SK-N-SH (cell line): Measurements from ENCODE around the gene AFF3. TPM values are rescaled to one million over a fixed set of nuclear protein-coding genes. Genes with fewer than 3 reads are reported as not detected.

Source experiments
- CTCF ChIA-PET: fragments of 300-600, 350-600 bp; formaldehyde crosslinking; extraction: SDS; loops from one replicate; lab custom pipeline; 2021; lab: Yijun Ruan, JAX
- POLR2A ChIA-PET: fragments of 350-600 bp; sonication (Branson Sonifier 250); formaldehyde crosslinking; extraction: SDS; loops from one replicate; lab custom pipeline; 2020; ENCODE audit warnings: antibody characterized with exemption, inconsistent platforms; lab: Yijun Ruan, JAX
- DNase-seq: peaks from one replicate; pipeline ENCODE4 v3.0.0; 2012
- H2AFZ ChIP-seq: fragments of 200-600 bp; sonication (generic); 2 replicates; pipeline ENCODE4 v1.8.1; 2016; ENCODE audit warnings: antibody characterized with exemption, mild to moderate bottlenecking, low read depth
- H3F3A ChIP-seq: fragments of 200-600 bp; sonication (generic); replicated peaks from 2 replicates; pipeline ENCODE3; 2016; ENCODE audit warnings: antibody characterized with exemption, mild to moderate bottlenecking; ENCODE audit not compliant: insufficient read depth
- H3K27ac ChIP-seq, 2 experiments: fragments of 200-500 bp in 1 of 2; fragments of 200-600 bp in 1 of 2; sonication (Bioruptor generic) in 1 of 2; sonication (generic), shearing (Covaris generic) in 1 of 2; 2 replicates each; pipeline versions ENCODE4 v1.5.1 to v1.6.1; 2014 to 2016; ENCODE audit warnings: low read depth in 2 of 2, inconsistent platforms in 1 of 2, low read length in 1 of 2, mild to moderate bottlenecking in 1 of 2, mixed read lengths in 1 of 2
- H3K27me3 ChIP-seq: fragments of 200-600 bp; sonication (generic), shearing (Covaris generic); 2 replicates; pipeline ENCODE4 v1.6.1; 2016; ENCODE audit warnings: mixed run types; ENCODE audit not compliant: insufficient read depth
- H3K36me3 ChIP-seq, 2 experiments: fragments of 200-500 bp in 1 of 2; fragments of 200-600 bp in 1 of 2; sonication (Bioruptor generic) in 1 of 2; sonication (generic) in 1 of 2; replicated peaks in 1 of 2; 2 replicates each; pipeline versions ENCODE3 to v1.5.1; 2014 to 2016; ENCODE audit warnings: low read length in 1 of 2, mild to moderate bottlenecking in 1 of 2; ENCODE audit not compliant: insufficient read depth in 2 of 2, control insufficient read depth in 1 of 2
- H3K4me1 ChIP-seq, 2 experiments: fragments of 200-500 bp in 1 of 2; fragments of 200-600 bp in 1 of 2; sonication (Bioruptor generic) in 1 of 2; sonication (generic), shearing (Covaris generic) in 1 of 2; 2 replicates each; pipeline versions ENCODE4 v1.5.1 to v1.6.1; 2014 to 2016; ENCODE audit warnings: low read depth in 1 of 2, low read length in 1 of 2, mixed run types in 1 of 2; ENCODE audit not compliant: insufficient read depth in 2 of 2, control insufficient read depth in 1 of 2
- H3K4me2 ChIP-seq: fragments of 200-600 bp; sonication (generic), shearing (Covaris generic); 2 replicates; pipeline ENCODE4 v1.6.1; 2017; ENCODE audit warnings: mixed run types
- H3K4me3 ChIP-seq, 2 experiments: fragments of 200-500 bp in 1 of 2; fragments of 200-600 bp in 1 of 2; sonication (Bioruptor generic) in 1 of 2; sonication (generic), shearing (Covaris generic) in 1 of 2; 2 replicates each; pipeline versions ENCODE4 v1.5.1 to v1.8.1; 2014 to 2016; ENCODE audit warnings: low read depth in 2 of 2, inconsistent platforms in 1 of 2, low read length in 1 of 2, mild to moderate bottlenecking in 1 of 2, mixed read lengths in 1 of 2, moderate library complexity in 1 of 2
- H3K79me2 ChIP-seq: fragments of 200-600 bp; sonication (generic); 2 replicates; pipeline ENCODE4 v1.8.1; 2017; ENCODE audit warnings: mild to moderate bottlenecking; ENCODE audit not compliant: insufficient read depth
- H3K9ac ChIP-seq: fragments of 200-600 bp; sonication (generic); 2 replicates; pipeline ENCODE4 v1.6.1; 2017; ENCODE audit warnings: mixed run types
- H3K9me2 ChIP-seq: fragments of 200-600 bp; sonication (generic); 2 replicates; pipeline ENCODE4 v1.6.1; 2017; ENCODE audit warnings: mixed run types
- H3K9me3 ChIP-seq: fragments of 200-600 bp; sonication (generic); 2 replicates; pipeline ENCODE4 v1.6.1; 2017; ENCODE audit warnings: mixed run types, mild to moderate bottlenecking, moderate library complexity
- H4K20me1 ChIP-seq: fragments of 200-600 bp; sonication (generic); 2 replicates; pipeline ENCODE4 v1.6.1; 2017; ENCODE audit warnings: mild to moderate bottlenecking, mixed run types; ENCODE audit not compliant: insufficient read depth
- ELF1 ChIP-seq: IDR thresholded peaks from 2 replicates; pipeline ENCODE4 v1.4.0; 2012
- EP300 ChIP-seq, 2 experiments: IDR thresholded peaks; 2 replicates each; pipeline versions ENCODE4 v1.4.0 to v1.6.1; 2012; ENCODE audit warnings: borderline replicate concordance in 1 of 2, low read depth in 1 of 2, low read length in 1 of 2
- MAX ChIP-seq: IDR thresholded peaks from 2 replicates; pipeline ENCODE4 v1.4.0; 2012; ENCODE audit warnings: low read depth
- NFIC ChIP-seq: IDR thresholded peaks from 2 replicates; pipeline ENCODE4 v1.4.0; 2012; ENCODE audit warnings: borderline replicate concordance
- NRF1 ChIP-seq: IDR thresholded peaks from 2 replicates; pipeline ENCODE4 v1.6.1; 2012; ENCODE audit warnings: low read depth, mild to moderate bottlenecking, low read length
- POLR2AphosphoS5 ChIP-seq: IDR thresholded peaks from 2 replicates; pipeline ENCODE4 v1.6.1; 2012; ENCODE audit warnings: low read depth, low read length
- RAD21 ChIP-seq: IDR thresholded peaks from 2 replicates; pipeline ENCODE4 v1.6.1; 2012; ENCODE audit warnings: mild to moderate bottlenecking, low read length
- REST ChIP-seq: IDR thresholded peaks from 2 replicates; pipeline ENCODE4 v1.6.1; 2012; ENCODE audit warnings: mild to moderate bottlenecking, low read depth, low read length, moderate library complexity
- RXRA ChIP-seq: IDR thresholded peaks from 2 replicates; pipeline ENCODE4 v1.4.0; 2012; ENCODE audit warnings: low read depth, mild to moderate bottlenecking, borderline replicate concordance
- SMC3 ChIP-seq: IDR thresholded peaks from 2 replicates; pipeline ENCODE4 v1.6.1; 2012; ENCODE audit warnings: low read depth, low read length, improper control_type of control experiment
- USF1 ChIP-seq: IDR thresholded peaks from 2 replicates; pipeline ENCODE4 v1.4.0; 2012; ENCODE audit warnings: low read depth, borderline replicate concordance
- USF2 ChIP-seq: fragments of 150-350 bp; IDR thresholded peaks from 2 replicates; pipeline ENCODE4 v1.6.1; 2017; ENCODE audit warnings: antibody characterized with exemption, low read length, low read depth, borderline replicate concordance
- whole genome bisulfite sequencing: methylation state at CpG from one replicate; pipeline ENCODE4 v1.1.6; 2017; ENCODE audit warnings: low lambda C conversion rate; 5-methylcytosine and 5-hydroxymethylcytosine counted together
- polyA plus RNA-seq, 3 experiments: library from polyadenylated mRNA; depleted of rRNA; stranded (reverse); fragments of >200 nt; gene quantifications; 2 replicates each; pipeline ENCODE4 v1.2.3, GENCODE V29; 2012
- TF ChIP-seq, protein P1 (sequence below): fragments of 200-600 bp; sonication (generic); IDR thresholded peaks from 2 replicates; pipeline ENCODE4 v1.6.1; 2017; ENCODE audit warnings: antibody characterized with exemption, mild to moderate bottlenecking, moderate library complexity
- TF ChIP-seq, protein P2 (sequence below): IDR thresholded peaks from 2 replicates; pipeline ENCODE4 v1.4.0; 2012; ENCODE audit warnings: low read depth, borderline replicate concordance

AFF3 gene
- polyA plus RNA-seq, 1 of the 3 experiments (the other 2 are of a cell fraction), result 0.36 TPM

- H2AFZ ChIP-seq, result no peak overlapping the region
Measured at GRCh38 chr2:99729104-99730025, 413.0 kb downstream of the AFF3 start.

More at GRCh38 chr2:99729104-99730025, 413.0 kb downstream of the AFF3 start:
- Histone ChIP-seq H3K79me2 (no peaks in the 10 kb centered on the region), H3K27me3 (no peaks in the 10 kb centered on the region), H3F3A (no peaks in the 10 kb centered on the region), H3K4me2 (no peak overlapping the region), H4K20me1 (no peaks in the 10 kb centered on the region), H3K36me3 (no peaks in the 10 kb centered on the region), H3K9me3 (no peaks in the 10 kb centered on the region), H3K9me2 (no peaks in the 10 kb centered on the region), H3K27ac (peak overlapping the region in 1 of 2 experiments; percentile 44; a peak in 1 of 4 replicates), H3K9ac (no peak overlapping the region), H3K4me1 (peaks cover 0 to 15% of the 10 kb centered on the region in 2 experiments; a peak in 2 of 4 replicates), H3K4me3 (no peak overlapping the region)
- DNase-seq, result peak; percentile 28
- WGBS, result 66% methylated on average over 7 of the region's 7 CpGs
- POLR2A ChIA-PET, result no interaction called here
- no peak for TF ChIP-seq USF1
- TF ChIP-seq EP300 (IDR thresholded peaks at IDR 0.05; ENCODE audit: borderline replicate concordance in 1 of 2, low read depth in 1 of 2, low read length in 1 of 2), result no peak
- TF ChIP-seq RXRA, result no peak
- TF ChIP-seq, protein P1, sequence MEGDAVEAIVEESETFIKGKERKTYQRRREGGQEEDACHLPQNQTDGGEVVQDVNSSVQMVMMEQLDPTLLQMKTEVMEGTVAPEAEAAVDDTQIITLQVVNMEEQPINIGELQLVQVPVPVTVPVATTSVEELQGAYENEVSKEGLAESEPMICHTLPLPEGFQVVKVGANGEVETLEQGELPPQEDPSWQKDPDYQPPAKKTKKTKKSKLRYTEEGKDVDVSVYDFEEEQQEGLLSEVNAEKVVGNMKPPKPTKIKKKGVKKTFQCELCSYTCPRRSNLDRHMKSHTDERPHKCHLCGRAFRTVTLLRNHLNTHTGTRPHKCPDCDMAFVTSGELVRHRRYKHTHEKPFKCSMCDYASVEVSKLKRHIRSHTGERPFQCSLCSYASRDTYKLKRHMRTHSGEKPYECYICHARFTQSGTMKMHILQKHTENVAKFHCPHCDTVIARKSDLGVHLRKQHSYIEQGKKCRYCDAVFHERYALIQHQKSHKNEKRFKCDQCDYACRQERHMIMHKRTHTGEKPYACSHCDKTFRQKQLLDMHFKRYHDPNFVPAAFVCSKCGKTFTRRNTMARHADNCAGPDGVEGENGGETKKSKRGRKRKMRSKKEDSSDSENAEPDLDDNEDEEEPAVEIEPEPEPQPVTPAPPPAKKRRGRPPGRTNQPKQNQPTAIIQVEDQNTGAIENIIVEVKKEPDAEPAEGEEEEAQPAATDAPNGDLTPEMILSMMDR, result no peak
- TF ChIP-seq, protein P2, sequence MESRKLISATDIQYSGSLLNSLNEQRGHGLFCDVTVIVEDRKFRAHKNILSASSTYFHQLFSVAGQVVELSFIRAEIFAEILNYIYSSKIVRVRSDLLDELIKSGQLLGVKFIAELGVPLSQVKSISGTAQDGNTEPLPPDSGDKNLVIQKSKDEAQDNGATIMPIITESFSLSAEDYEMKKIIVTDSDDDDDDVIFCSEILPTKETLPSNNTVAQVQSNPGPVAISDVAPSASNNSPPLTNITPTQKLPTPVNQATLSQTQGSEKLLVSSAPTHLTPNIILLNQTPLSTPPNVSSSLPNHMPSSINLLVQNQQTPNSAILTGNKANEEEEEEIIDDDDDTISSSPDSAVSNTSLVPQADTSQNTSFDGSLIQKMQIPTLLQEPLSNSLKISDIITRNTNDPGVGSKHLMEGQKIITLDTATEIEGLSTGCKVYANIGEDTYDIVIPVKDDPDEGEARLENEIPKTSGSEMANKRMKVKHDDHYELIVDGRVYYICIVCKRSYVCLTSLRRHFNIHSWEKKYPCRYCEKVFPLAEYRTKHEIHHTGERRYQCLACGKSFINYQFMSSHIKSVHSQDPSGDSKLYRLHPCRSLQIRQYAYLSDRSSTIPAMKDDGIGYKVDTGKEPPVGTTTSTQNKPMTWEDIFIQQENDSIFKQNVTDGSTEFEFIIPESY, result no peak
- TF ChIP-seq REST, result no peak
- TF ChIP-seq NRF1, result no peak
- TF ChIP-seq USF2, result no peak
- no peak for TF ChIP-seq SMC3
- TF ChIP-seq NFIC, result no peak
- TF ChIP-seq MAX, result no peak
- no peak for TF ChIP-seq ELF1
- no peak for TF ChIP-seq RAD21
- TF ChIP-seq POLR2AphosphoS5, result no peak
- CTCF ChIA-PET, result interaction anchor here (0.7 to 1.9 kb wide), 4 partner anchors 9 to 532 kb away, joined by 3 to 5 read pairs (median 3); no protein-coding TSS in a partner anchor
